Parathyroid adenoma (tissue), 2 donors: Measurements from ENCODE around the gene KIRREL3.

Source experiments
- H2AFZ ChIP-seq: fragments of 300-600 bp; sonication (generic); one replicate; pipeline ENCODE4 v1.7.0; 2017; ENCODE audit warnings: antibody characterized with exemption, mild to moderate bottlenecking
- H3K27ac ChIP-seq: fragments of 300-600 bp; sonication (generic); one replicate; pipeline ENCODE4 v1.7.0; 2017
- H3K27me3 ChIP-seq: fragments of 300-600 bp; sonication (generic); one replicate; pipeline ENCODE4 v1.7.0; 2017; ENCODE audit warnings: low read length; ENCODE audit not compliant: control insufficient read depth, insufficient read depth
- H3K36me3 ChIP-seq: fragments of 300-600 bp; sonication (generic); one replicate; pipeline ENCODE4 v1.7.0; 2017; ENCODE audit warnings: low read length; ENCODE audit not compliant: control insufficient read depth, insufficient read depth
- H3K4me1 ChIP-seq: fragments of 300-600 bp; sonication (generic); one replicate; pipeline ENCODE4 v1.7.0; 2017; ENCODE audit warnings: control low read depth
- H3K4me2 ChIP-seq: fragments of 300-600 bp; sonication (generic); one replicate; pipeline ENCODE4 v1.7.0; 2017; ENCODE audit warnings: low read length
- H3K4me3 ChIP-seq: fragments of 300-600 bp; sonication (generic); one replicate; pipeline ENCODE4 v1.7.0; 2017; ENCODE audit warnings: low read depth, low read length
- H3K79me2 ChIP-seq: fragments of 300-600 bp; sonication (generic); one replicate; pipeline ENCODE4 v1.7.0; 2017; ENCODE audit warnings: control low read depth
- H3K9ac ChIP-seq: fragments of 300-600 bp; sonication (generic); one replicate; pipeline ENCODE4 v1.7.0; 2017; ENCODE audit warnings: mild to moderate bottlenecking
- H3K9me3 ChIP-seq: fragments of 300-600 bp; sonication (generic); one replicate; pipeline ENCODE4 v1.7.0; 2017; ENCODE audit warnings: low read length; ENCODE audit not compliant: control insufficient read depth
- TF ChIP-seq, protein P1 (sequence below): fragments of 300-600 bp; sonication (generic); IDR thresholded peaks from one replicate; pipeline ENCODE4 v1.7.0; 2017; ENCODE audit warnings: antibody characterized with exemption, mild to moderate bottlenecking
- donor health status: primary hyperparathyroidism.

Gene KIRREL3

GRCh38 chr11:126542334-126543015 lies 458.1 kb downstream of the KIRREL3 start:
- no peak overlapping the region for H3K9ac ChIP-seq
- H3K9me3 ChIP-seq, result no peaks in the 10 kb centered on the region
- H3K27me3 ChIP-seq, result no peaks in the 10 kb centered on the region
- TF ChIP-seq, protein P1, sequence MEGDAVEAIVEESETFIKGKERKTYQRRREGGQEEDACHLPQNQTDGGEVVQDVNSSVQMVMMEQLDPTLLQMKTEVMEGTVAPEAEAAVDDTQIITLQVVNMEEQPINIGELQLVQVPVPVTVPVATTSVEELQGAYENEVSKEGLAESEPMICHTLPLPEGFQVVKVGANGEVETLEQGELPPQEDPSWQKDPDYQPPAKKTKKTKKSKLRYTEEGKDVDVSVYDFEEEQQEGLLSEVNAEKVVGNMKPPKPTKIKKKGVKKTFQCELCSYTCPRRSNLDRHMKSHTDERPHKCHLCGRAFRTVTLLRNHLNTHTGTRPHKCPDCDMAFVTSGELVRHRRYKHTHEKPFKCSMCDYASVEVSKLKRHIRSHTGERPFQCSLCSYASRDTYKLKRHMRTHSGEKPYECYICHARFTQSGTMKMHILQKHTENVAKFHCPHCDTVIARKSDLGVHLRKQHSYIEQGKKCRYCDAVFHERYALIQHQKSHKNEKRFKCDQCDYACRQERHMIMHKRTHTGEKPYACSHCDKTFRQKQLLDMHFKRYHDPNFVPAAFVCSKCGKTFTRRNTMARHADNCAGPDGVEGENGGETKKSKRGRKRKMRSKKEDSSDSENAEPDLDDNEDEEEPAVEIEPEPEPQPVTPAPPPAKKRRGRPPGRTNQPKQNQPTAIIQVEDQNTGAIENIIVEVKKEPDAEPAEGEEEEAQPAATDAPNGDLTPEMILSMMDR, result no peak
- no peaks in the 10 kb centered on the region for H3K79me2 ChIP-seq
- no peak overlapping the region for H2AFZ ChIP-seq
- no peaks in the 10 kb centered on the region for H3K36me3 ChIP-seq
- H3K27ac ChIP-seq, result no peak overlapping the region
- no peak overlapping the region for H3K4me3 ChIP-seq
- no peaks in the 10 kb centered on the region for H3K4me1 ChIP-seq
- no peak overlapping the region for H3K4me2 ChIP-seq

DNA sequence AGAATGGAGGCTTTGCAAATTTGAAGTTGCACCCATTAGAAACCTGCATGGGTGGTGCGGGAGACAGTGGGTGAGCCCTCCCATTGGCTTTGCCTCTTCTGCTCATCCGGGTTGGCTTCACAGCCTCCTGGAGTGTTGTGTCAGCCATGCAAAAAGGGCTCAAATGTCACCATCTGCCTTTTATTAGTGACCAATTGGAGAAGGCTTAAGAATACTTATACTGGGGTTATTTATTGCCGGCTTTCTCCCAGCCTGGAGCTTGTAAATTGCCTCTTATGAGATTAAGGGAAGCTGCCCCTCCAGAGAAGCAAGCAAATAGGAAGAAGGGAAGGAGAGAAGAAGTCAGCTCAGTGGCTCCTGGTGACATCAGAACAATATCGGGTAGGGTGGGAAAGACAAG lies 462.5 kb downstream of the KIRREL3 start:
- no peaks in the 10 kb centered on the region for H3K27me3 ChIP-seq
- H3K4me1 ChIP-seq, result no peaks in the 10 kb centered on the region
- no peak overlapping the region for H3K4me2 ChIP-seq
- H3K36me3 ChIP-seq, result no peaks in the 10 kb centered on the region
- H3K27ac ChIP-seq, result no peak overlapping the region
- no peaks in the 10 kb centered on the region for H3K79me2 ChIP-seq
- H3K9me3 ChIP-seq, result no peaks in the 10 kb centered on the region
- no peak overlapping the region for H3K4me3 ChIP-seq
- TF ChIP-seq, protein P1, result no peak
- no peak overlapping the region for H2AFZ ChIP-seq
- H3K9ac ChIP-seq, result no peak overlapping the region

DNA sequence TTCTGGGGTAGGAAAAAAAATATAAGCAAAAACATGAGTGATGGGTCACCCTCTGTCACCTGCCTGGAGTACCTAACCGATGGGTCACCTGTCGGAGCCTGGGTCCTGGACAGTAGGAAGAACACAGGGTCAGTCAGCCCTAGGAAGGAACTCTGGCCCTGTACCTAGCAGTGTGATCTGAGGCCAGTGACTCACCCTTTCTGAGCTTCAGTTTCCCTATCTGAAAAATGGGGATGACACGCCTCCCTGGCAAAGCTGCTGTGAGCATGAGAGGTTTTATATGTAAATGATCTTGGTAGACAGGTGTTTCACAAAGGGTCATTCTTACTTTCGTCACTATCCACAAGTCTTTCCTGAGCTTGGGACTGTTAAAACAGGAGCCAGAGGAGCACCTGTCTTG lies 463.1 kb downstream of the KIRREL3 start:
- Histone ChIP-seq H3K27ac (no peak overlapping the region), H3K9me3 (no peaks in the 10 kb centered on the region), H3K4me2 (no peak overlapping the region), H3K79me2 (no peaks in the 10 kb centered on the region), H3K27me3 (no peaks in the 10 kb centered on the region), H3K4me1 (no peaks in the 10 kb centered on the region), H2AFZ (no peak overlapping the region), H3K36me3 (no peaks in the 10 kb centered on the region), H3K4me3 (no peak overlapping the region), H3K9ac (no peak overlapping the region)
- TF ChIP-seq, protein P1, result no peak

DNA sequence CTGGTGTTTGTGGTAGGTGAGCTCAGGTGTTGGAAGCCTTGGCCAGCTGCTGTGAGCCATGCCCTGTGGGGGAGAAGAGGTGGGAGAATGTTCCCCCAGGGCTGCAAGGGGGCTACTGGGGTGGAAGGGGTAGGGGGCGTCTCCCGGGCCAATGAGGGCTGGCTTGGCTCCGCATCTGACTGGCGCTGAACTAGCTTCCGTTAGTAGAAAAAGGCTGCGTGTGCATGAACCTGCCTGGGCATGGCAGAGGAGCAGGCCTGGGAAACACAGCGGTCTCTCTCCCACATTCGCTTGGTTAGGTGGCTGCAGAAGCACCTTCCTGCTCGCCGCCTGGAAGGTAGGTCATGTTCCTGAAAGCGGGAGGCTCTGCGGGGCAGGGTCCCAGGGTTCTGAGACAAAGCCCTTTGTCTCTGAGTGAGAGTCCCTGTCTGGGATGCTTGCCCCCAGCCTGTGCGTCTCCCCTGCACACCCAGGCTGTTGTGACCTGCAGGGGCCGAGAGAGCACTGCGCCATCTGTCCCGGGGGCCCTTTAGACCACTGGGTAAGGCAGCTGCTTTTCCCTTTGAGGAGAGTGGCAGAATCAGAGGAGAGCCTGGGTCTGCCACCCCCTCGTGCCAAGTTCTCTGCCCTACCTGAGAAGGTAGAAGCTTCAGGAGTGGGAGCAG lies 466.3 kb downstream of the KIRREL3 start:
- H3K27me3 ChIP-seq, result no peaks in the 10 kb centered on the region
- TF ChIP-seq, protein P1, result no peak
- H3K79me2 ChIP-seq, result no peaks in the 10 kb centered on the region
- no peaks in the 10 kb centered on the region for H3K9me3 ChIP-seq
- H3K4me3 ChIP-seq, result no peak overlapping the region
- H3K27ac ChIP-seq, result no peak overlapping the region
- H2AFZ ChIP-seq, result no peak overlapping the region
- no peak overlapping the region for H3K4me2 ChIP-seq
- H3K4me1 ChIP-seq, result no peaks in the 10 kb centered on the region
- no peaks in the 10 kb centered on the region for H3K36me3 ChIP-seq
- no peak overlapping the region for H3K9ac ChIP-seq

DNA sequence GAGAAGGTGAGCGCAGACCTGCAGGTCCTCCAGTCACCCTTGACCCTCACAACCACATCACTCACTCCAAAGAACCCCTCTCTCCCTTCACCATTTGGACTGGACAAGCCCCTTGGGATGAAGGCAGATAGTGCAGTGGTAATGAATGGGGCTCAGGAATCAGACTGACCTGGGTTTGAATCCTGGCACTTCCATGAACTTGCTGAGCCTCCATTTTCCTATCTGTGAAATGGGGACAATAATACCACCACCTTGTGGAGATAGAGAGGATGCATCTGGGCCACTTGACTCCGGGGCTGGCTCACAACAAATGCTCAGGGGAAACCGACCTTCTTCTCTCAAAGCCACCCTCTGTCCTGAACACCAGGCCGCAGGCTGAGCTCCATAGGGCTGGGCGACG lies 467.0 kb downstream of the KIRREL3 start:
- TF ChIP-seq, protein P1, result no peak
- Histone ChIP-seq H3K9ac (no peak overlapping the region), H3K79me2 (no peaks in the 10 kb centered on the region), H3K4me1 (no peaks in the 10 kb centered on the region), H3K4me2 (no peak overlapping the region), H3K9me3 (no peaks in the 10 kb centered on the region), H3K27ac (no peak overlapping the region), H2AFZ (no peak overlapping the region), H3K4me3 (no peak overlapping the region), H3K36me3 (no peaks in the 10 kb centered on the region), H3K27me3 (no peaks in the 10 kb centered on the region)
